ENCODE results near the gene IZUMO1R.
"Not testable (repeated sequence)": the region's sequence is repeated elsewhere in the genome, so short reads cannot be mapped to it uniquely, and the experiment has no call there.

The IZUMO1R gene

DNA sequence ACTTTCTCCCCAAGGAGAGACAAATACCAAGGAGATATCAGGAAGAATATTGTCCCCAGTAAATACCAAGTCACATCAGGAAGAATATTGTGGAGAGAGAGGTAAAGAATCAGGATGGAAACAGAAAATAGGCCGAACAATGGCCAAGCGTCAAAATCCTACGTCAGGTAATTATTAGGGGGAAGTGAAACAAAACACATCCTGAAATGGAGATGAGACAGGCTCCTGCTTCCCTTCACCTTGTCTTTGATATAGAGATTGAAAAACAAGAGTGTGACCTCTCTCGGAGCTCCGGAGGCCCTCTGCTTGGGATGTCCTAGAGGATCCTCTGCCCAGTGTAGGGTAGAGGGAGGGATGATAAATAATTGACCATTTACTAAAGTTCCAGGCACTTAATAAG, 27.4 kb upstream of the IZUMO1R start:
- H3K79me2 ChIP-seq, result no peaks in the 10 kb centered on the region
- no peaks in the 10 kb centered on the region for H3K36me3 ChIP-seq (ENCODE audit: control insufficient read depth, insufficient read depth, low read length)
- no peaks in the 10 kb centered on the region for H3K9me3 ChIP-seq (ENCODE audit: control insufficient read depth, low read length)
- H3K9ac ChIP-seq, result no peak overlapping the region
- no peaks in the 10 kb centered on the region for H3K27me3 ChIP-seq (ENCODE audit: control insufficient read depth, insufficient read depth, low read length)
- TF ChIP-seq, protein P1, sequence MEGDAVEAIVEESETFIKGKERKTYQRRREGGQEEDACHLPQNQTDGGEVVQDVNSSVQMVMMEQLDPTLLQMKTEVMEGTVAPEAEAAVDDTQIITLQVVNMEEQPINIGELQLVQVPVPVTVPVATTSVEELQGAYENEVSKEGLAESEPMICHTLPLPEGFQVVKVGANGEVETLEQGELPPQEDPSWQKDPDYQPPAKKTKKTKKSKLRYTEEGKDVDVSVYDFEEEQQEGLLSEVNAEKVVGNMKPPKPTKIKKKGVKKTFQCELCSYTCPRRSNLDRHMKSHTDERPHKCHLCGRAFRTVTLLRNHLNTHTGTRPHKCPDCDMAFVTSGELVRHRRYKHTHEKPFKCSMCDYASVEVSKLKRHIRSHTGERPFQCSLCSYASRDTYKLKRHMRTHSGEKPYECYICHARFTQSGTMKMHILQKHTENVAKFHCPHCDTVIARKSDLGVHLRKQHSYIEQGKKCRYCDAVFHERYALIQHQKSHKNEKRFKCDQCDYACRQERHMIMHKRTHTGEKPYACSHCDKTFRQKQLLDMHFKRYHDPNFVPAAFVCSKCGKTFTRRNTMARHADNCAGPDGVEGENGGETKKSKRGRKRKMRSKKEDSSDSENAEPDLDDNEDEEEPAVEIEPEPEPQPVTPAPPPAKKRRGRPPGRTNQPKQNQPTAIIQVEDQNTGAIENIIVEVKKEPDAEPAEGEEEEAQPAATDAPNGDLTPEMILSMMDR (IDR thresholded peaks at IDR 0.05), result no peak
- H2AFZ ChIP-seq, result no peak overlapping the region
- H3K4me3 ChIP-seq (ENCODE audit: low read depth, low read length), result no peak overlapping the region
- H3K27ac ChIP-seq, result no peak overlapping the region
- no peaks in the 10 kb centered on the region for H3K4me1 ChIP-seq
- H3K4me2 ChIP-seq (ENCODE audit: low read length), result no peak overlapping the region

DNA sequence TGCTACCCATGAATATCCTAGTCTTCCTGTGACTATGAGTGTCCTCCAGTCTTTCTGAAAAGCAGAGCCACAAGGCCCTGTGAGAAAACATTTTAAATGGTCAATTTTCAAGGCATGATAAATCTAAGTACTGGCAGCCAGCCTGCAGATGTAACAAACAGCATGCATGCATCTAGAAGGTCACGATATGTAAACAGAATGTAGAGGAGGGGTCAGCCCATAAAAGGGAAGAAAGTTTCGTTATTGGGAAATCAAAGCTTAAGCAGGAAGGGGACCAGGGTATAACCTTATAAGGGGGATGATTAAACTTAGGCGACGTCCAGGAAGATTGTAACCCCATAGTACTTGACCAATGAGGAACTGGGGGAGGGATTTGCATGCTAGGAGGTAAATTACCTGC, 26.2 kb upstream of the IZUMO1R start:
- H3K27ac ChIP-seq; H3K9ac ChIP-seq; H3K9me3 ChIP-seq (ENCODE audit: control insufficient read depth, low read length); H3K4me3 ChIP-seq (ENCODE audit: low read depth, low read length); H2AFZ ChIP-seq; H3K27me3 ChIP-seq (ENCODE audit: control insufficient read depth, insufficient read depth, low read length); H3K36me3 ChIP-seq (ENCODE audit: control insufficient read depth, insufficient read depth, low read length); H3K79me2 ChIP-seq; H3K4me1 ChIP-seq; H3K4me2 ChIP-seq (ENCODE audit: low read length): not testable (repeated sequence)

DNA sequence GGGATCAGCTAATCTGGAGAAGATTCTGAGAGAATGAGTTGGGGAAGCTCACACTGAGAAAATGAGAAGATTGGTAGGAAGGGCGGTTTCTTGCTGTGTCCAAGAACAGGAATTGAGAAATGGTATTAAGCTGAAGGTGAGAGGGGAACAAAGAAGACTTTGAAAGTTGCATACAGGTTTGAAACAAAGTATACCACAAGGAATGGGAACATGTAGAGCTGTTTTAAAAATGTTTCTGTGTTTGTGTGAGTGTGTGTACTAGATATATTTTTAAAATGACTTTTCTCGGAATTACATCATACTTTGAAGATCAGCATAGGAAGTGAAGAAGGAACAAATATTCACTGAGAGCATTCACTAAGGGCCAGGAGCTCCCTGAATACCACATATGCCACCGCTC, 24.4 kb upstream of the IZUMO1R start:
- Histone ChIP-seq H3K27me3 (ENCODE audit: control insufficient read depth, insufficient read depth, low read length) (no peaks in the 10 kb centered on the region), H3K79me2 (no peaks in the 10 kb centered on the region), H2AFZ (no peak overlapping the region), H3K4me1 (no peaks in the 10 kb centered on the region), H3K4me2 (ENCODE audit: low read length) (no peak overlapping the region), H3K27ac (no peak overlapping the region), H3K9ac (no peak overlapping the region), H3K36me3 (ENCODE audit: control insufficient read depth, insufficient read depth, low read length) (no peaks in the 10 kb centered on the region), H3K9me3 (ENCODE audit: control insufficient read depth, low read length) (no peaks in the 10 kb centered on the region), H3K4me3 (ENCODE audit: low read depth, low read length) (no peak overlapping the region)
- TF ChIP-seq, protein P1 (IDR thresholded peaks at IDR 0.05), result no peak

DNA sequence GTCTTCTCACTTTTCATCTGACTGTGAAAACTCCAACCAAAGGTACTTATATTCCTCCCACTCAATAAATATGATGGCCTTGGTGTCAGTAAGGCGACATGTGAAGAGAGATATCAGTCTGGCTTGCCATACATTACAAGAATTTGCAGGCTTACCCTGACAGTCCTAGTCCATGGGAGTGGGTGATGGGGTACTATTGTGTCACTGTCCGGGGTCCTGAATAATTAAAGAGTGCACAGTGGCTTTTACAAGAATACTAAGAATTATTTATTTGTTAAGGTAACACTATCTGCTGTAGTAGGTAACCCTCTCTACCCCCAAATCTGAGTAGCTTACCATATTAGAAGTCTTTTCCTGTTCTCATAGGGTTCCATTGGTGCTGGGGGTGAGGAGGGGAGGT, 23.1 kb upstream of the IZUMO1R start:
- no peaks in the 10 kb centered on the region for H3K79me2 ChIP-seq
- no peaks in the 10 kb centered on the region for H3K36me3 ChIP-seq (ENCODE audit: control insufficient read depth, insufficient read depth, low read length)
- no peak overlapping the region for H3K9ac ChIP-seq
- no peak overlapping the region for H3K27ac ChIP-seq
- H3K9me3 ChIP-seq (ENCODE audit: control insufficient read depth, low read length), result no peaks in the 10 kb centered on the region
- no peak overlapping the region for H3K4me2 ChIP-seq (ENCODE audit: low read length)
- TF ChIP-seq, protein P1 (IDR thresholded peaks at IDR 0.05), result no peak
- H3K27me3 ChIP-seq (ENCODE audit: control insufficient read depth, insufficient read depth, low read length), result no peaks in the 10 kb centered on the region
- no peak overlapping the region for H3K4me3 ChIP-seq (ENCODE audit: low read depth, low read length)
- H3K4me1 ChIP-seq, result no peaks in the 10 kb centered on the region
- no peak overlapping the region for H2AFZ ChIP-seq

DNA sequence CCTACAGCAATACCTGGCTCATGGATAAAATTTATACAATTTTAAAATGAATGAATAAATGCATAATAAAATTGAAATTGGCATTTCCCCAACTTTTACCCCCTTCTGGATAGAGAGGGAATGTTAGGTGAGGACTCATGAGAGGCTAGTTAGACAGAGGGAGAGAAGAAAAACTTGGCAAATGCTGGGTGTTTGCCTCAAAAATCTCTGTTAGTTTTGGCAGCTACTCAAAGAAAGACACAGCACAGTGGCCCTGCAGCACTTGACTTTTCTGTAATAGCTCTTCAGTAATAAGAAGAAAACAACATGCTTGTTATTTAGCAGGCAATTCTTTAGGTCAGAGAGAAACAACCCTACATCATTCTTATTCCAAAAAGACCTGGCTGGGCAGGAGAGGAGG, 20.7 kb upstream of the IZUMO1R start:
- TF ChIP-seq, protein P1 (IDR thresholded peaks at IDR 0.05), result no peak

More for the DNA sequence above, 20.7 kb upstream of the IZUMO1R start:
- H3K4me3 ChIP-seq (ENCODE audit: low read depth, low read length), result no peak overlapping the region
- no peak overlapping the region for H3K27ac ChIP-seq
- no peaks in the 10 kb centered on the region for H3K36me3 ChIP-seq (ENCODE audit: control insufficient read depth, insufficient read depth, low read length)
- H3K4me2 ChIP-seq (ENCODE audit: low read length), result no peak overlapping the region
- H3K9ac ChIP-seq, result no peak overlapping the region
- no peaks in the 10 kb centered on the region for H3K27me3 ChIP-seq (ENCODE audit: control insufficient read depth, insufficient read depth, low read length)
- no peaks in the 10 kb centered on the region for H3K9me3 ChIP-seq (ENCODE audit: control insufficient read depth, low read length)
- H2AFZ ChIP-seq, result no peak overlapping the region
- no peaks in the 10 kb centered on the region for H3K79me2 ChIP-seq
- H3K4me1 ChIP-seq, result no peaks in the 10 kb centered on the region
